ENCODE results near the gene TFDP2.

Gene TFDP2

DNA sequence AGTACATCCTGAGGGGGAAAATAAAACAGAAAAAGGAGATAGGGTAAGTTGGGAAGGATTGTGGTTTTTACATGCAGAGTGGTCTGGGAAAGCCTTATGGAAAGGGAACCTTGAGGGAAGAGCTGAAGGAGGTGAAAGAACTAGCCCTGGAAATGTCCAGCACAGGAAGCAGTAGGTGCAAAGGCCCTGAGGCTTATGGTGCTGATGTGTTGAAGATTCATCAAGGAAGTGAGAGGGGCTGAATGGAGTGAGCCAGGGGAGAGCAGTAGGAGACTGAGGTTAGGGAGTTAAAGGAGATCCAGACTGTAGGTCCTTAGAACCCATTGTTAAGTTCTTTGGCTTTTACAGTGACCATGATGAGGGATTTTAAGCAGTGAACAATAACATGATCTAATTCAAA, 239.9 kb downstream of the TFDP2 start:
- TF ChIP-seq PAX5 (IDR thresholded peaks at IDR 0.05; ENCODE audit: insufficient read depth, low read length, severe bottlenecking) (no peak), POLR2AphosphoS5 (IDR thresholded peaks at IDR 0.05; ENCODE audit: low read depth, low read length) (no peak), SPI1 (IDR thresholded peaks at IDR 0.05; ENCODE audit: low read depth, low read length) (no peak), TAF1 (IDR thresholded peaks at IDR 0.05; ENCODE audit: low read depth, low read length) (no peak), POU2F2 (IDR thresholded peaks at IDR 0.05; ENCODE audit: low read depth, low read length) (no peak), POLR2A (IDR thresholded peaks at IDR 0.05; ENCODE audit: low read depth, low read length) (no peak)
- FAIRE-seq: no peak

DNA sequence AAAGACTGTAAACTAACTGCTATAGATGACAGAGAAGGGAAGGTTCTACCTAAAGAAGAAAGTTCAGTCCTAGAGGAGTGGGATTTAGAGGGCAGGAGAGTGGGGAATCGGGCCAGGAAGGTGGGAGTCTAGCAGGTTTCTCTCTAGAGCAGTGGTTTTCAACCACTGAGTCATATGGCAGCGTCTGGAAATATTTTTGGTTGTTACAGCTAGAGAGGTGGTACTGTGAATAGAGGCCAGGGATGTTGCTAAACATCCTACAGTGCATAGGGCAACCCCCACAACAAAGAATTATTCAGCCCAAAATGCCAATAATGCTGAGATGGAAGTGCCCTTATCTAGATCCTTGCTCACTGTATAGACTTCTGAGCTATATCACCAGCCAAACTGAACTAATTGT, 244.2 kb downstream of the TFDP2 start:
- FAIRE-seq: no peak
- no peak for DNase-seq (ENCODE audit: insufficient read length, low spot score)
- no peak for TF ChIP-seq PAX5 (IDR thresholded peaks at IDR 0.05; ENCODE audit: insufficient read depth, low read length, severe bottlenecking)
- no peak for TF ChIP-seq POLR2A (IDR thresholded peaks at IDR 0.05; ENCODE audit: low read depth, low read length)
- no peak for TF ChIP-seq SPI1 (IDR thresholded peaks at IDR 0.05; ENCODE audit: low read depth, low read length)
- no peak for TF ChIP-seq POLR2AphosphoS5 (IDR thresholded peaks at IDR 0.05; ENCODE audit: low read depth, low read length)
- no peak for TF ChIP-seq POU2F2 (IDR thresholded peaks at IDR 0.05; ENCODE audit: low read depth, low read length)
- no peak for TF ChIP-seq TAF1 (IDR thresholded peaks at IDR 0.05; ENCODE audit: low read depth, low read length)

More for the DNA sequence above, 239.9 kb downstream of the TFDP2 start:
- no peak for DNase-seq (ENCODE audit: insufficient read length, low spot score)

DNA sequence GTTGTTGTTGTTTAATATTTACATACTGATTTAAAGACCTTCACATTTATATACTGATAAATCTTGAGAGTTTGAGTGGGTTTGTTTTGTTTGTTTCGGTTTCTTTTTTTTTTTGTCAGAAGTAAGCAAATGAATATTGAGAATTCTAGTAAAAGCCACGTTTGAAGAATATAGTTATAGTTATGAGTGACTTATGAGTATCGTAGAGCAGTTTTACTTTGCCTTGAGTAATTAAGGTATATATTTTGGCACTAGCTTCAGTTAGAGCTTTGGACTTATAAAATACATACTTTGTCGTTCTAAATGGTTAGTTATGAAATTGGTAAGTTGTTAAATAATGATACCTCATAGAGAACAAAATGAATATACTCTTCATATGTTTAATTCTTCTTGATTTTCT, 245.1 kb downstream of the TFDP2 start:
- TF ChIP-seq POLR2AphosphoS5 (IDR thresholded peaks at IDR 0.05; ENCODE audit: low read depth, low read length): no peak
- no peak for TF ChIP-seq TAF1 (IDR thresholded peaks at IDR 0.05; ENCODE audit: low read depth, low read length)
- TF ChIP-seq POLR2A (IDR thresholded peaks at IDR 0.05; ENCODE audit: low read depth, low read length): no peak
- TF ChIP-seq SPI1 (IDR thresholded peaks at IDR 0.05; ENCODE audit: low read depth, low read length): no peak
- no peak for TF ChIP-seq PAX5 (IDR thresholded peaks at IDR 0.05; ENCODE audit: insufficient read depth, low read length, severe bottlenecking)
- TF ChIP-seq POU2F2 (IDR thresholded peaks at IDR 0.05; ENCODE audit: low read depth, low read length): no peak
- no peak for DNase-seq (ENCODE audit: insufficient read length, low spot score)
- FAIRE-seq: no peak

DNA sequence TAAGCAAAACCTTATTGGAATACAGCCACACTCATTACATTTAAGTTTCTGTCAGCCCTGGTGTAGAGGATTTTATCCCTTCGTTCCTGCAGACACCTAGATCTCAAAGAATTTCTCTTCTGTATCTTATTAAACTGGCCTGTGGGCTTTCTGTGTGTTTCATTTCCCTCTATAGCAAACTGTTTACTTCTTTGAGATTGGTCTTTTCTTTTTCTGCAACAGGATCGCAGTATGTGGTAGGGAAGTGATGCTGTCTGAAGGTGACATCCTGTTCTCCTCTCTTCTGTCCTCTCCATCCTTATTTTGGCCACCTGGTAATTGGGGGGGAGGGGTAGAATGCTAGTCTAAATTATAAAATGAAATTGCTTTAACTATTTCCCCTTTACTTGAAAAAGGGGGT, 247.4 kb downstream of the TFDP2 start:
- TF ChIP-seq SPI1 (IDR thresholded peaks at IDR 0.05; ENCODE audit: low read depth, low read length) (peak; percentile 58), TAF1 (IDR thresholded peaks at IDR 0.05; ENCODE audit: low read depth, low read length) (no peak)

DNA sequence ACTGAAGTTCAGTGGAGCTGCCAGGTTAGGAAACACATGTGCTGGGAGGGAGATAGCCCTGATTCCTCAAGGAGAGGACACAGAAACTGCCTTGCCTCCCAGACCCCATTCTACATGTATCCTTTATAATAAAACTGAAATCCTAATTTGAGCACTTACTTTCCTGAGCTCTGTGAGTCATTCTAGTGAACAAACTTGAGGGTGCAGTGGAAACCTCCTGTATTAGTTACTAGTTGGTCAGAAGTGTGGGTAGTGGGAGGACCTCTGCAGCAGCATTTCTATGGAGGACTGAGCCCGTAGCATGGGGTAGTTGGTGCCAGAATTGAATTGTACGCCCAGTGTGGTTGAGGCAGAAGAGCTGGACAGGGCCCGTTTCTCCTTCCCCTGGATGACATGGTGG, 249.0 kb downstream of the TFDP2 start:
- TF ChIP-seq POLR2AphosphoS5 (IDR thresholded peaks at IDR 0.05; ENCODE audit: low read depth, low read length) (no peak), POU2F2 (IDR thresholded peaks at IDR 0.05; ENCODE audit: low read depth, low read length) (no peak), TAF1 (IDR thresholded peaks at IDR 0.05; ENCODE audit: low read depth, low read length) (no peak), PAX5 (IDR thresholded peaks at IDR 0.05; ENCODE audit: insufficient read depth, low read length, severe bottlenecking) (no peak), SPI1 (IDR thresholded peaks at IDR 0.05; ENCODE audit: low read depth, low read length) (no peak), POLR2A (IDR thresholded peaks at IDR 0.05; ENCODE audit: low read depth, low read length) (no peak; the same call in 1 of the 2 replicates)
- FAIRE-seq (no peak), DNase-seq (ENCODE audit: insufficient read length, low spot score) (no peak)

More for the DNA sequence above, 247.4 kb downstream of the TFDP2 start:
- DNase-seq (ENCODE audit: insufficient read length, low spot score) (no peak), FAIRE-seq (no peak)

DNA sequence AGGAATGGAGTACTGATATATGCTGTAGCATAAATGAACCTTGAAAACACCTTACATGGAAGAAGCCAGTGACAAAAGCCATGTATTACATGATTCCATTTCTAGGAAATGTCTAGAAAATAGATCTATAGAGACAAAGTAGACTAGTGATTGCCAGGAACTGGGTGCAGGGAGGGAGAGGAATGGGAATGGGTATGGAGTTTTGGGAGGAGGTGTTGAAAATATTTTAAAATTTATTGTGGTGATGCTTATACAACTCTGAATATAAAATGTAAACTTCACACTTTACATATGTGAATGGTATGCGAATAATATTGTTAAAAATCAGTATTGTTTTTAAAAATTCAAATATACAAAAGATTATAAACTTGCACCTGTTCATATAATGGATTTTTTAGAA, 250.4 kb downstream of the TFDP2 start:
- no peak for FAIRE-seq
- TF ChIP-seq TAF1 (IDR thresholded peaks at IDR 0.05; ENCODE audit: low read depth, low read length) (no peak), POLR2A (IDR thresholded peaks at IDR 0.05; ENCODE audit: low read depth, low read length) (no peak), POU2F2 (IDR thresholded peaks at IDR 0.05; ENCODE audit: low read depth, low read length) (no peak), PAX5 (IDR thresholded peaks at IDR 0.05; ENCODE audit: insufficient read depth, low read length, severe bottlenecking) (no peak), SPI1 (IDR thresholded peaks at IDR 0.05; ENCODE audit: low read depth, low read length) (no peak), POLR2AphosphoS5 (IDR thresholded peaks at IDR 0.05; ENCODE audit: low read depth, low read length) (no peak)
- no peak for DNase-seq (ENCODE audit: insufficient read length, low spot score)

DNA sequence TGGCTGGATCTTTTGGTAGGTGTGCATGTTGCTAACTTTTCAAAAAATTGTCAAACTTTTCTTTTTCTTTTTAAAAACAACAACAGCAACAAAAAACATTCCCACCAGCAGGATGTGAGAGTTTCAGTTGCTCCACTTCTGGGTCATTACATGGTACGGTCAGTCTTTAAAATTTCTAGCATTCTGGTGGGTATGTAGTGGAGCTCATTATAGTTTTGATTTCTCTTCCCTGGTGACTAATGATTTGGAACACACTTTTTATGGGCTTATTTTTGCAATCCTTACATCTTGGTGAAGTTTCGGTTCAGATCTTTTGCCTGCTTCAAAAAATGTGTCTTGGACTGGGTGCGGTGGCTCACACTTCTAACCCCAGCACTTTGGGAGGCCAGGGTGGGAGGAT, 253.6 kb downstream of the TFDP2 start:
- DNase-seq (ENCODE audit: insufficient read length, low spot score) (no peak), FAIRE-seq (no peak)
- TF ChIP-seq SPI1 (IDR thresholded peaks at IDR 0.05; ENCODE audit: low read depth, low read length) (no peak), PAX5 (IDR thresholded peaks at IDR 0.05; ENCODE audit: insufficient read depth, low read length, severe bottlenecking) (no peak), POLR2AphosphoS5 (IDR thresholded peaks at IDR 0.05; ENCODE audit: low read depth, low read length) (no peak)

DNA sequence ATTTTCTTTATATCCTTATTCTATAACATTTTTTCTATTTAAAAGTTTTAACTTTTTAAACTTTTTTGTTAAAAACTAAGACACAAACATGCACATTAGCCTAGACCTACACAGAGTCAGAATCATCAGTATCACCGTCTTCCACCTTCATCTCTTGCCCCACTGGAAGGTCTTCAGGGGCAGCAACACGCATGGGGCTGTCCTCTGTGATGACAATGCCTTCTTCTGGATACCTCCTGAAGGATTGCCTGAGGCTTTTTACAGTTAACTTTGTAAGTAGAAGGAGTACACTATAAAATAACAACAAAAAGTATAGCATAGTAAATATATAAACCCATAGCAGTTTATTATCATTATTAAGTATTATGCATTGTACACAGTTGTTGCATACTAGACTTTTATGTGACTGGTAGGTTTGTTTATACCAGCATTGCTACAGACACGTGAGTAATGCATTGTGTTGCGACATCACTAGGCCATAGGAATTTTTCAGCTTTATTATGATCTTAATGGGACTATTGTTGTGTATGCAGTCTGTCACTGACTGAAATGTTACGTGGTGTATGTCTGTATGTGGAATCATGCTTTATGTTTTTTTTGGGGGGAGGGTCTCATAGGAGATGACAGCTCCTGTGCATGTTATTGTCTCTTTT, 254.7 kb downstream of the TFDP2 start:
- TF ChIP-seq PAX5 (IDR thresholded peaks at IDR 0.05; ENCODE audit: insufficient read depth, low read length, severe bottlenecking): no peak
- TF ChIP-seq POLR2A (IDR thresholded peaks at IDR 0.05; ENCODE audit: low read depth, low read length): no peak
- no peak for TF ChIP-seq SPI1 (IDR thresholded peaks at IDR 0.05; ENCODE audit: low read depth, low read length)
- TF ChIP-seq TAF1 (IDR thresholded peaks at IDR 0.05; ENCODE audit: low read depth, low read length): no peak
- TF ChIP-seq POU2F2 (IDR thresholded peaks at IDR 0.05; ENCODE audit: low read depth, low read length): no peak
- no peak for TF ChIP-seq POLR2AphosphoS5 (IDR thresholded peaks at IDR 0.05; ENCODE audit: low read depth, low read length)
- no peak for DNase-seq (ENCODE audit: insufficient read length, low spot score)
- FAIRE-seq: no peak

Data from GM12891 (cell line).